GM10266 (cell line): ENCODE measurements around the gene AKT3.

ENCODE experiments used
- DNase-seq: peaks from one replicate; pipeline ENCODE4 v3.0.0; 2012; ENCODE audit errors: extremely low spot score
- TF ChIP-seq, protein P1 (sequence below): IDR thresholded peaks from 2 replicates; pipeline ENCODE4 v1.5.1; 2012; ENCODE audit warnings: mild to moderate bottlenecking, low read depth; ENCODE audit not compliant: control insufficient read depth, insufficient read depth; ENCODE audit errors: missing control alignments

Gene AKT3

DNA sequence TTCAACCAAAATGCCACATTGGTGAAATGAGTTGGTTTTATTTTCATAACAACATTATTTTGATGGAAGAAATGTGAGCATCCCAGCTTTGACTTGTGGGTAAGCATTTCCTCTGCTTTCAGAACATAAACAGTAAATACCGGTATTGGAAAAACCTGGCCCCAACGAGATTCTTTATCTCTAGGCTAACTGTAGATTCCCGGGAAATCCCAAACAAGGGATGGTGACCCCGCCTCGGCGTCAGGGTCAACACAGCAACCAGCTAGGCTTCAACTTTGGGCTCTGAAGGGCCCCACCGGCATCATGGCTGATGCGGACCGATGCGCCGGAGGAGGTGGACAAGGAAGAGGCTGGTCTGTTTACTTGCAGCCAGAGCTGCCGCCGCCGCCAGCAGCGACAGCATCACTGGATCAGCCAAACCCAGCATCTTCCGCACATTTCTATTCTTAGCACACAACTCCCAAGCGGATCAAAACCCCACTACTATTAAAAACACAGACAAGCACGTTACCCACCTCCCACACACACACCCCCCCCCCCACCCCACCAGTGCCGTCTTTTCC, 1.1 kb downstream of the AKT3 start:
- DNase-seq = peak; percentile 39
- TF ChIP-seq, protein P1, sequence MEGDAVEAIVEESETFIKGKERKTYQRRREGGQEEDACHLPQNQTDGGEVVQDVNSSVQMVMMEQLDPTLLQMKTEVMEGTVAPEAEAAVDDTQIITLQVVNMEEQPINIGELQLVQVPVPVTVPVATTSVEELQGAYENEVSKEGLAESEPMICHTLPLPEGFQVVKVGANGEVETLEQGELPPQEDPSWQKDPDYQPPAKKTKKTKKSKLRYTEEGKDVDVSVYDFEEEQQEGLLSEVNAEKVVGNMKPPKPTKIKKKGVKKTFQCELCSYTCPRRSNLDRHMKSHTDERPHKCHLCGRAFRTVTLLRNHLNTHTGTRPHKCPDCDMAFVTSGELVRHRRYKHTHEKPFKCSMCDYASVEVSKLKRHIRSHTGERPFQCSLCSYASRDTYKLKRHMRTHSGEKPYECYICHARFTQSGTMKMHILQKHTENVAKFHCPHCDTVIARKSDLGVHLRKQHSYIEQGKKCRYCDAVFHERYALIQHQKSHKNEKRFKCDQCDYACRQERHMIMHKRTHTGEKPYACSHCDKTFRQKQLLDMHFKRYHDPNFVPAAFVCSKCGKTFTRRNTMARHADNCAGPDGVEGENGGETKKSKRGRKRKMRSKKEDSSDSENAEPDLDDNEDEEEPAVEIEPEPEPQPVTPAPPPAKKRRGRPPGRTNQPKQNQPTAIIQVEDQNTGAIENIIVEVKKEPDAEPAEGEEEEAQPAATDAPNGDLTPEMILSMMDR = no peak

DNA sequence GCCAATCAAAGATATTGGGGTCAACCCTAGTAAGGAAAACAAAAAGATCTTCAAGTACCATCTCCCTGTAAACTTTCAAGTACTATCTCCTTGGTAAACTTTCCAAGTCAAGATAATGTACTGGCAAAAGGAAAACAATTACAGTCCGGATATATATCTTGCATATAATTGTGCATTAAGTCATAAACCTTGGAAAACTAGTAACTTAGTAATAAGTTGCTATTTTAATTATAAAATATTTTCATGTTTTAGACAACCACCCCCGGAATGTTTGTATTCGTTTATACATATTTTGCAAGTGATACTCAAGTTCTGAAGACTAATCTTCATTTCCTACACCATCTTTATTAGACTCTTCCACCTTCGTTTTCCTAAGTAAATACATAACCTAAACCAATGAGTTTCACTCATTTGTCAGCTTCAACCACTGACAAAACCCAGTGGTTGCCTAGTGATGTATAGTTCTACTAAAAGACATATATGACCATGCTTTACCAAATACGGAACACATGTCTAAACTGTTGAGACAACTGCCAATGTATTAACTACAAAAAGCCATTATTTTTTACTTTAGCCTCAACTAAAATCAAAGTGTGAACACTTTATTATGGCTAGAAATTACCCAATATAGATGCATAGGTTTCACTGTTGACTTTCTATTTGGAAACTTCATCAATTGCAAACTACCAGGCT, 1.7 kb downstream of the AKT3 start:
- DNase-seq = no peak
- TF ChIP-seq, protein P1 = no peak

DNA sequence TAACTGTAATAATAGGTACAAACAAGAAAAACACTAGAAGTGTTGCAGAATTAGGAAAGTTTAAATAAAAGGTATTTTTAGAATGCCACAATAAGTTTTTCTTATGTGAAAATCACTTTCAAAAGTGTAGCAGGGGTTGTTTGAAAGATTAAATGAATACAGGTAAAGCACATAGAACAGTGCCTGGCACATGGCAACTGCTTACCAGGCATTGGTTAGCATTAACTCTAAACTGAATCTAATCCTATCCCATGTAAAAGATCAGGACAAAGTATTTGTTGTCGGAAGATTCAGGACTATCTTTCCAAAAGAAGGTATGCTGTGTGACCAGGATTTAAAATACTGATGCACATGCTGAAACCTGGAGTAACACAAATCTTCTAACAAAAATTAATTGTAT, 3.3 kb downstream of the AKT3 start:
- TF ChIP-seq, protein P1 = no peak
- DNase-seq = no peak

DNA sequence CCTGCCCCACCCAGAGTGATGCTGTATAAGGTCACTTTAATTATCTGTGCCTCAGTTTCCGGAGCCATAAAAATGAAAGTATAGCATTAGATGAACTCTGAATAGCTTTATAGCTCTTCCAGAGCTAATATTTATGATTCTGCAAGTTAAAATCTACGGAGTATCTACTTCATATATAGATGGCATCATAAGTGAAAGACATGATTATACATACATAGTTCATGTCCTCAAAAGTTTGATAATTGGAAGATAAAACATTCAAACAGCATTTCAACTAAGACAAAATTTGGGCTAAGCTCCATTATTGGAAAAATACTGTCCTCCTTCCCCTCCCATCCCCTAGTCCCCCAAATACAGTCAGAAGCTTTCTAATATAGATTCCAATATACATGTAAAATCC, 4.2 kb downstream of the AKT3 start:
- TF ChIP-seq, protein P1 = no peak
- DNase-seq = no peak

DNA sequence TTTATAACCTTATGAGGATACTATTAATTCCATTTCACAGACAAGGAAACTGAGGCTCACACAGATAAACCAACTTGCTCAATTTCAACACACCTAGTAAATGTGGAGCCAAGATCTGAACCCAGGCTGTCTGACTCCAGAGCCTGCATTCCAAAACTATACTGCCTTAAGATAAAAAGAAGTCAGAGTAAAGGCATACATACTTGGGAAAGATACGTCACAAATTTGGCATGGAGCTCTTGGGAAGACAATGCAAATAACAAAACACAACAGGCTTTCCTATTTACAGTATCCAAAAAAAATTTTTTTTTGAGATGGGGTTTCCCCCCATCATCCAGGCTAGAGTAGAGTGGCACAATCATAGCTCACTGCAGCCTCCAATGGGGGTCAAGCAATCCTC, 5.9 kb downstream of the AKT3 start:
- no peak for DNase-seq
- TF ChIP-seq, protein P1 = no peak

DNA sequence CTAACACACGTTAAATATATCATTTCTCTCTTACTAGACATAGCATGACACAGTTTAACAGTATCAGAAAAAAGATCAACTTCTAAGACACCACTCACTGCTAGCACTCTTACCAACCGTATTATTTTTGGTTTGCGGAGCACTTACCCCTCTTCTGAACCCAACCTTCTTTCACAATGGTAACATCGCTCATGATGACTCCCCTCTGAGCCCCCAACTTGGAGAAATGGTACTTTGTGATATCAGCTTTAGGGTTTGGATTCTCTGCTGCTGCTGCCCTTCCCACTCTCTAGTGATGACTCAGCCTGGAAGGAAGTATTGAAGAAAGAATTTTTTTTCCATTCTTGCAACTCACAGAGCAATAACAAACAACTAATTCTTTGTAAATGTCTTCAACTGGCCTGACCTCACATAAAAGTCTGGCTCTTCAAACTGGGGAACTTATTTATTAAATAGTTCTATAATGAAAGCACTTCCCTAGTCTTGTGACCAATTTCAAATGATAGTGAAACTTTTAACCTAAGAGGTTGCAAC, 7.0 kb downstream of the AKT3 start:
- TF ChIP-seq, protein P1 = no peak
- DNase-seq = no peak

DNA sequence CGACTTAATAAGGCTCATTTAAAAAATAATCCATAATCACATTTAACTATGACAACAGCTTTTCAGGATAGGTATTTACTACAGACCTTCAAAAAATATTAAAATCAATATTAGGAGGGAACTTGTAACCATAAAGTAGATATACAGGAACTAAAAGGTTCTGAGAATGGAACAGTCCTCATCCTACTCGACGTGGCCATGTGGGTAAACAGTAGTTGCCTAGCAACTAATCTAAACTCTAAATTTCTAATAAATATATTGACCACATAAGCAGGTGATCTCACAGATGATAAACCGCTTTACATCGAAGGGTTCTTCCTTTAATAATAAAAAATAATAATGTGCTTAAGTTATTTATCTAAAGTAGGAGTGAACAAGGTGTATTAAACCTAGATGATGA, 7.9 kb downstream of the AKT3 start:
- TF ChIP-seq, protein P1 = no peak
- DNase-seq = no peak
